K562 (cell line): ENCODE results near the gene SHB. TPM values are rescaled to one million over a fixed set of nuclear protein-coding genes. Genes with fewer than 3 reads are reported as not detected.

Experiments used
- ATAC-seq: fragments of 200-7000 bp; cut with Tn5 transposase; 3 replicates; pipeline ENCODE4 v1.9.1; 2020; ENCODE audit warnings: moderate library complexity
- BruUV-seq: library from RNA; stranded (reverse); fragments of 400-500 nt; replicated peaks from 2 replicates; lab custom pipeline; 2021; lab: Mats Ljungman, UMichigan
- CTCF ChIA-PET: fragments of 300-600 bp; formaldehyde crosslinking; extraction: SDS; loops from one replicate; lab custom pipeline; 2021; ENCODE audit warnings: low intra/inter-chr PET ratio; lab: Yijun Ruan, JAX
- POLR2A ChIA-PET: fragments of 300-600, 350-650 bp; sonication (Branson Sonifier 250); formaldehyde crosslinking; extraction: SDS; loops from one replicate; lab custom pipeline; 2021; ENCODE audit warnings: antibody characterized with exemption, inconsistent platforms; lab: Yijun Ruan, JAX
- DNase-seq, 4 experiments: peaks; one replicate each; pipeline versions ENCODE4 v3.0.0 to v3.0.0-alpha.2; 2011 to 2018; ENCODE audit warnings: low spot score in 3 of 4, mixed read lengths in 3 of 4; ENCODE audit errors: extremely low read depth in 1 of 4
- FAIRE-seq: peaks from 2 replicates; lab custom pipeline; 2011; peaks lifted over from hg19 to GRCh38; lab: Jason Lieb, UNC
- H2AFZ ChIP-seq: 2 replicates; pipeline ENCODE4 v1.6.0; 2011; ENCODE audit warnings: low read depth, low read length, control low read depth, inconsistent platforms
- H3K27ac ChIP-seq: fragments of 200-600 bp; 3 replicates; pipeline ENCODE4 v1.8.0; 2011; ENCODE audit warnings: low read depth, mild to moderate bottlenecking, control low read depth, inconsistent platforms, low read length, moderate library complexity, mixed read lengths; ENCODE audit errors: extremely low read depth
- H3K27me3 ChIP-seq, 2 experiments: fragments of 300-600 bp in 1 of 2; 2 replicates in 1 of 2; 3 replicates in 1 of 2; pipeline versions ENCODE4 v1.6.0 to v1.8.0; 2011; ENCODE audit warnings: inconsistent platforms in 2 of 2, low read length in 2 of 2, mild to moderate bottlenecking in 1 of 2, mixed read lengths in 1 of 2, moderate library complexity in 1 of 2; ENCODE audit not compliant: control insufficient read depth in 2 of 2, insufficient read depth in 2 of 2
- H3K36me3 ChIP-seq: fragments of 300-600 bp; 3 replicates; pipeline ENCODE4 v1.8.0; 2011; ENCODE audit warnings: mild to moderate bottlenecking, low read length, inconsistent platforms; ENCODE audit not compliant: control insufficient read depth, insufficient read depth
- H3K4me1 ChIP-seq, 2 experiments: fragments of 200-600 bp in 1 of 2; replicated peaks in 1 of 2; 2 replicates in 1 of 2; 3 replicates in 1 of 2; pipeline versions ENCODE4 v1.5.1 to v1.8.0; 2011; ENCODE audit warnings: inconsistent platforms in 2 of 2, low read length in 2 of 2, mild to moderate bottlenecking in 1 of 2, mixed read lengths in 1 of 2, moderate library complexity in 1 of 2; ENCODE audit not compliant: control insufficient read depth in 2 of 2, insufficient read depth in 2 of 2
- H3K4me2 ChIP-seq: 2 replicates; pipeline ENCODE4 v1.6.1; 2011; ENCODE audit warnings: low read length, control low read depth, inconsistent platforms, mixed read lengths; ENCODE audit not compliant: insufficient read depth
- H3K4me3 ChIP-seq: fragments of 200-600 bp; sonication (generic), shearing (Covaris generic); 2 replicates; pipeline ENCODE4 v1.5.1; 2016; ENCODE audit warnings: control low read depth, inconsistent platforms
- H3K79me2 ChIP-seq: fragments of 200-600 bp; 3 replicates; pipeline ENCODE4 v1.8.0; 2011; ENCODE audit warnings: low read length, inconsistent platforms; ENCODE audit not compliant: control insufficient read depth, insufficient read depth
- H3K9ac ChIP-seq, 2 experiments: 2 replicates each; pipeline versions ENCODE4 v1.6.0 to v1.6.1; 2011; ENCODE audit warnings: low read depth in 2 of 2, low read length in 2 of 2, control low read depth in 1 of 2, inconsistent platforms in 1 of 2, mild to moderate bottlenecking in 1 of 2, mixed read lengths in 1 of 2; ENCODE audit not compliant: insufficient read depth in 1 of 2
- H3K9me1 ChIP-seq: one replicate; pipeline ENCODE4 v1.6.0; 2011; ENCODE audit warnings: inconsistent platforms, mild to moderate bottlenecking, low read length, moderate library complexity; ENCODE audit not compliant: control insufficient read depth, insufficient read depth
- H3K9me3 ChIP-seq: replicated peaks from 2 replicates; pipeline ENCODE4 v1.5.1; 2011; ENCODE audit warnings: low read depth, low read length, inconsistent platforms; ENCODE audit not compliant: control insufficient read depth, insufficient read depth
- H4K20me1 ChIP-seq: replicated peaks from 2 replicates; pipeline ENCODE4 v1.6.1; 2011; ENCODE audit warnings: low read length, inconsistent platforms, mixed read lengths; ENCODE audit not compliant: control insufficient read depth, insufficient read depth
- BCOR ChIP-seq: fragments of 450-650 bp; IDR thresholded peaks from 2 replicates; pipeline ENCODE4 v1.6.1; 2016
- CEBPB ChIP-seq: fragments of 450-650 bp; IDR thresholded peaks from 2 replicates; pipeline ENCODE4 v1.6.1; 2016; ENCODE audit warnings: missing genetic modification characterization, missing compliant biosample characterization
- CEBPG ChIP-seq, 3 experiments: fragments of 200-800 bp in 1 of 3; sonication (Bioruptor generic) in 1 of 3; sonication (generic) in 1 of 3; formaldehyde crosslinking in 1 of 3; IDR thresholded peaks in 2 of 3; conservative IDR thresholded peaks in 1 of 3; 2 replicates each; pipeline versions ENCODE4 v1.6.1 to v1.8.0; 2016 to 2022; ENCODE audit warnings: missing compliant biosample characterization in 2 of 3, missing genetic modification characterization in 2 of 3, mild to moderate bottlenecking in 1 of 3, missing genetic modification reagents in 1 of 3
- CREBBP ChIP-seq: IDR thresholded peaks from one replicate; pipeline ENCODE4 v1.6.1; 2012; ENCODE audit warnings: low read depth, mild to moderate bottlenecking, control low read depth, inconsistent platforms, low read length
- EGR1 ChIP-seq: fragments of 450-650 bp; conservative IDR thresholded peaks from 2 replicates; pipeline ENCODE4 v1.6.1; 2017; ENCODE audit warnings: mild to moderate bottlenecking
- FOSL1 ChIP-seq: fragments of 200-800 bp; sonication (Bioruptor generic); conservative IDR thresholded peaks from 2 replicates; pipeline ENCODE4 v1.6.1; 2016; ENCODE audit warnings: missing genetic modification characterization, missing compliant biosample characterization
- JUN ChIP-seq, 2 experiments: sonication (generic) in 1 of 2; formaldehyde crosslinking in 1 of 2; IDR thresholded peaks; 2 replicates each; pipeline versions ENCODE4 v1.6.1 to v1.8.0; 2012 to 2022; ENCODE audit warnings: borderline replicate concordance in 2 of 2, mild to moderate bottlenecking in 2 of 2, improper control_type of control experiment in 1 of 2, low read depth in 1 of 2, low read length in 1 of 2, missing genetic modification reagents in 1 of 2
- MXI1 ChIP-seq: IDR thresholded peaks from 2 replicates; pipeline ENCODE4 v1.6.1; 2011; ENCODE audit warnings: low read depth, mild to moderate bottlenecking, improper control_type of control experiment, low read length
- NEUROD1 ChIP-seq: fragments of 150-350 bp; IDR thresholded peaks from 2 replicates; pipeline ENCODE4 v1.6.1; 2014; ENCODE audit warnings: borderline replicate concordance, low read length, low read depth; ENCODE audit not compliant: partially characterized antibody
- NR2C2 ChIP-seq, 2 experiments: fragments of 200-800 bp in 1 of 2; sonication (Bioruptor generic) in 1 of 2; sonication (generic) in 1 of 2; formaldehyde crosslinking in 1 of 2; IDR thresholded peaks; 2 replicates each; pipeline versions ENCODE4 v1.6.1 to v1.8.0; 2016 to 2022; ENCODE audit warnings: mild to moderate bottlenecking in 1 of 2, missing compliant biosample characterization in 1 of 2, missing genetic modification characterization in 1 of 2, missing genetic modification reagents in 1 of 2
- PKNOX1 ChIP-seq: fragments of 450-650 bp; IDR thresholded peaks from 2 replicates; pipeline ENCODE4 v1.6.1; 2016
- RBM25 ChIP-seq: fragments of 200-400 bp; formaldehyde crosslinking; IDR thresholded peaks from 2 replicates; pipeline ENCODE4 v1.6.1; 2018; ENCODE audit warnings: low read length, low read depth, moderate library complexity; ENCODE audit not compliant: severe bottlenecking
- RFX1 ChIP-seq: fragments of 450-650 bp; IDR thresholded peaks from 2 replicates; pipeline ENCODE4 v1.6.1; 2016; ENCODE audit warnings: mild to moderate bottlenecking, moderate library complexity
- SMARCA5 ChIP-seq: fragments of 450-650 bp; IDR thresholded peaks from 2 replicates; pipeline ENCODE4 v1.6.1; 2016
- ZBTB8A ChIP-seq: fragments of 450-650 bp; IDR thresholded peaks from 2 replicates; pipeline ENCODE4 v1.6.1; 2018; ENCODE audit warnings: mild to moderate bottlenecking, moderate library complexity; ENCODE audit not compliant: partially characterized antibody
- ZFP36 ChIP-seq: fragments of 150-350 bp; IDR thresholded peaks from 2 replicates; pipeline ENCODE4 v1.6.1; 2018; ENCODE audit warnings: low read length, low read depth; ENCODE audit not compliant: partially characterized antibody
- WGBS: fragments of 100-300 bp; shearing (Covaris generic); methylation state at CpG from one replicate; pipeline ENCODE4 v1.1.6; 2016; ENCODE audit warnings: low coverage, mixed read lengths; ENCODE audit not compliant: insufficient coverage; ENCODE audit errors: missing lambda C conversion rate; 5-methylcytosine and 5-hydroxymethylcytosine counted together
- in situ Hi-C: fragments of 300-500 bp; cut with MboI; formaldehyde crosslinking; loops from 4 replicates; pipeline ENCODE4 v1.15.0; 2018; ENCODE audit warnings: inconsistent platforms, mixed read lengths
- intact Hi-C: fragments of 100-400 bp; cut with micrococcal nuclease; formaldehyde crosslinking; loops from 2 replicates; pipeline ENCODE4 v1.14.2; 2022
- polyA plus RNA-seq, 8 experiments: library from polyadenylated mRNA; depleted of rRNA in 4 of 8; stranded (reverse) in 5 of 8; unstranded in 3 of 8; fragments of >200 nt; fragmentation: Nextera tagmentation in 2 of 8; fragmentation: Illumina TruSeq in 1 of 8; extraction: Ambion mirVana in 2 of 8; extraction: Trizol in 1 of 8; gene quantifications; 2 replicates each; pipeline versions ENCODE4 v1.2.1 to v1.2.3, GENCODE V29; 2011 to 2014; ENCODE audit warnings: inconsistent platforms in 1 of 8, missing spikeins in 1 of 8
- total RNA-seq, 7 experiments: library from RNA; depleted of rRNA in 6 of 7; stranded (reverse); fragments of >200 nt in 6 of 7; fragmentation: Illumina TruSeq in 2 of 7; extraction: Trizol in 2 of 7; gene quantifications; 2 replicates each; pipeline versions ENCODE4 v1.2.1 to v1.2.3, GENCODE V29; 2011 to 2021; ENCODE audit warnings: low replicate concordance in 1 of 7
- TF ChIP-seq, protein P1 (sequence below), 2 experiments: fragments of 450-650 bp in 1 of 2; sonication (generic) in 1 of 2; formaldehyde crosslinking in 1 of 2; IDR thresholded peaks in 1 of 2; conservative IDR thresholded peaks in 1 of 2; 2 replicates each; pipeline versions ENCODE4 v1.6.1 to v1.8.1; 2016 to 2023; ENCODE audit warnings: mild to moderate bottlenecking in 2 of 2, moderate library complexity in 2 of 2, inconsistent platforms in 1 of 2, missing genetic modification reagents in 1 of 2

Gene SHB
- total and polyA plus RNA-seq, 9 of the 15 experiments (the other 6 are each of a cell fraction or from before 2014, with no cell fraction given), result 0.78 to 16.0 (median 5.3) TPM

GRCh38 chr9:38008168-38009034 is 60.6 kb downstream of the SHB start:
- FAIRE-seq (peak; percentile 15), DNase-seq (peak; percentile 53 to 75 (median 68)), ATAC-seq (peak; percentile 63)
- peaks cover 15 to 17% of the 10 kb centered on the region in 2 experiments for H3K4me1 ChIP-seq
- peaks cover 4% of the 10 kb centered on the region; the same call in 1 of the 3 replicates for H3K36me3 ChIP-seq
- H3K4me2 ChIP-seq, result peak overlapping the region; percentile 8; the same call in 1 of the 2 replicates
- peak overlapping the region in 1 of 2 experiments; percentile 86; a peak in 2 of 4 replicates for H3K9ac ChIP-seq
- intact Hi-C loops, result no loop called here
- peaks cover 12% of the 10 kb centered on the region for H4K20me1 ChIP-seq
- no peaks in the 10 kb centered on the region for H3K9me3 ChIP-seq
- H3K9me1 ChIP-seq, result peaks cover 6% of the 10 kb centered on the region
- H2AFZ ChIP-seq, result no peak overlapping the region
- no peak overlapping the region; the same call in 2 of the 3 replicates for H3K27ac ChIP-seq
- in situ Hi-C loops, result no loop called here
- POLR2A ChIA-PET, result interaction anchor here (0.5 to 1.2 kb wide), 7 partner anchors 10 to 73 kb away, joined by 3 to 6 read pairs (median 3); no protein-coding TSS in a partner anchor
- H3K79me2 ChIP-seq, result no peaks in the 10 kb centered on the region
- no peak overlapping the region for H3K4me3 ChIP-seq
- BruUV-seq, result no TSS peak
- WGBS, result 32% methylated on average over 10 of the region's 10 CpGs
- H3K27me3 ChIP-seq, result no peaks in the 10 kb centered on the region
- CTCF ChIA-PET, result no interaction called here
- TF ChIP-seq EGR1, result peak; percentile 65
- TF ChIP-seq PKNOX1, result peak; percentile 24; the same call in 1 of the 2 replicates
- TF ChIP-seq CREBBP, result no peak
- TF ChIP-seq NEUROD1, result peak; percentile 20
- TF ChIP-seq MXI1, result no peak
- TF ChIP-seq, protein P1, sequence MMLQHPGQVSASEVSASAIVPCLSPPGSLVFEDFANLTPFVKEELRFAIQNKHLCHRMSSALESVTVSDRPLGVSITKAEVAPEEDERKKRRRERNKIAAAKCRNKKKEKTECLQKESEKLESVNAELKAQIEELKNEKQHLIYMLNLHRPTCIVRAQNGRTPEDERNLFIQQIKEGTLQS (IDR thresholded peaks at IDR 0.05), result peak; percentile 54; the same call in 1 of the 2 replicates
- TF ChIP-seq, protein P1 (CRISPR knock-in tag; conservative IDR thresholded peaks at IDR 0.05), result no peak
- peak; percentile 83 for TF ChIP-seq CEBPB
- peak; percentile 78 for TF ChIP-seq FOSL1
- TF ChIP-seq RBM25, result peak; percentile 58
- peak; percentile 19; the same call in 1 of the 2 replicates for TF ChIP-seq JUN (IDR thresholded peaks at IDR 0.05; ENCODE audit: borderline replicate concordance, low read depth, low read length)
- TF ChIP-seq JUN (CRISPR knock-in tag; IDR thresholded peaks at IDR 0.05; ENCODE audit: borderline replicate concordance), result no peak
- TF ChIP-seq BCOR, result peak; percentile 68; the same call in 1 of the 2 replicates
- peak; percentile 89 for TF ChIP-seq SMARCA5
- TF ChIP-seq NR2C2 (CRISPR knock-in tag; IDR thresholded peaks at IDR 0.05), result no peak
- peak; percentile 36; the same call in 1 of the 2 replicates for TF ChIP-seq NR2C2 (tag; IDR thresholded peaks at IDR 0.05)
- no peak for TF ChIP-seq CEBPG (CRISPR knock-in tag; IDR thresholded peaks at IDR 0.05)
- TF ChIP-seq CEBPG (tag; conservative IDR thresholded peaks at IDR 0.05 in 1 of 2, IDR thresholded peaks at IDR 0.05 in 1 of 2), result peak; percentile 45 to 71; a peak in 3 of 4 replicates
- TF ChIP-seq ZFP36, result peak; percentile 88
- TF ChIP-seq RFX1, result peak; percentile 91
- no peak for TF ChIP-seq ZBTB8A
